ENCODE data around the gene CPLANE2.
"Not testable (repeated sequence)": the region's sequence is repeated elsewhere in the genome, so short reads cannot be mapped to it uniquely, and the experiment has no call there.

Gene CPLANE2

GRCh38 chr1:16231331-16232315, 5.4 kb downstream of the CPLANE2 start:
- Histone ChIP-seq H3K4me3 (no peak overlapping the region), H3K9me3 (no peaks in the 10 kb centered on the region), H3K27me3 (ENCODE audit: low read depth) (no peaks in the 10 kb centered on the region), H3K36me3 (replicated peaks) (no peaks in the 10 kb centered on the region; the same call in 1 of the 2 replicates), H3K4me1 (peaks cover 7% of the 10 kb centered on the region)
- DNase-seq (ENCODE audit: low spot score in 2 of 2) = no peak
- in situ Hi-C loops (cut with MboI; ENCODE audit: low sequenced_read_pairs) = no loop called here

GRCh38 chr1:16230744-16231143, 6.2 kb downstream of the CPLANE2 start:
- in situ Hi-C loops (cut with MboI; ENCODE audit: low sequenced_read_pairs) = no loop called here
- DNase-seq (ENCODE audit: low spot score in 2 of 2) = no peak
- no peaks in the 10 kb centered on the region for H3K27me3 ChIP-seq (ENCODE audit: low read depth)
- H3K36me3 ChIP-seq (replicated peaks) = no peaks in the 10 kb centered on the region; the same call in 1 of the 2 replicates
- no peaks in the 10 kb centered on the region for H3K4me1 ChIP-seq
- no peaks in the 10 kb centered on the region for H3K9me3 ChIP-seq
- H3K4me3 ChIP-seq = no peak overlapping the region

GRCh38 chr1:16229976-16230740, 6.8 kb downstream of the CPLANE2 start:
- H3K9me3 ChIP-seq = no peaks in the 10 kb centered on the region
- H3K36me3 ChIP-seq (replicated peaks) = no peaks in the 10 kb centered on the region; the same call in 1 of the 2 replicates
- DNase-seq (ENCODE audit: low spot score in 2 of 2) = no peak
- H3K4me1 ChIP-seq = no peaks in the 10 kb centered on the region
- in situ Hi-C loops (cut with MboI; ENCODE audit: low sequenced_read_pairs) = no loop called here
- H3K27me3 ChIP-seq (ENCODE audit: low read depth) = no peaks in the 10 kb centered on the region
- H3K4me3 ChIP-seq = no peak overlapping the region

- DNase-seq (ENCODE audit: low spot score in 2 of 2) = no peak
Measured at GRCh38 chr1:16226490-16227179, 10.3 kb downstream of the CPLANE2 start.

GRCh38 chr1:16226129-16226489, 10.9 kb downstream of the CPLANE2 start:
- Histone ChIP-seq H3K9me3 (no peaks in the 10 kb centered on the region), H3K4me1 (no peaks in the 10 kb centered on the region), H3K4me3 (no peak overlapping the region), H3K27me3 (ENCODE audit: low read depth) (no peaks in the 10 kb centered on the region), H3K36me3 (replicated peaks) (no peaks in the 10 kb centered on the region)
- DNase-seq (ENCODE audit: low spot score in 2 of 2) = no peak
- in situ Hi-C loops (cut with MboI; ENCODE audit: low sequenced_read_pairs) = no loop called here

More at GRCh38 chr1:16226490-16227179, 10.3 kb downstream of the CPLANE2 start:
- no peaks in the 10 kb centered on the region for H3K4me1 ChIP-seq
- in situ Hi-C loops (cut with MboI; ENCODE audit: low sequenced_read_pairs) = no loop called here
- H3K9me3 ChIP-seq = no peaks in the 10 kb centered on the region
- H3K27me3 ChIP-seq (ENCODE audit: low read depth) = no peaks in the 10 kb centered on the region
- H3K4me3 ChIP-seq = no peak overlapping the region
- no peaks in the 10 kb centered on the region for H3K36me3 ChIP-seq (replicated peaks)

GRCh38 chr1:16224472-16224871, 12.5 kb downstream of the CPLANE2 start:
- Histone ChIP-seq H3K9me3 (no peaks in the 10 kb centered on the region), H3K27me3 (ENCODE audit: low read depth) (no peaks in the 10 kb centered on the region), H3K36me3 (replicated peaks) (no peaks in the 10 kb centered on the region), H3K4me1 (no peaks in the 10 kb centered on the region), H3K4me3 (no peak overlapping the region)
- in situ Hi-C loops (cut with MboI; ENCODE audit: low sequenced_read_pairs) = no loop called here
- DNase-seq (ENCODE audit: low spot score in 2 of 2) = no peak

GRCh38 chr1:16222716-16223115, 14.3 kb downstream of the CPLANE2 start:
- in situ Hi-C loops (cut with MboI; ENCODE audit: low sequenced_read_pairs); H3K4me3 ChIP-seq; H3K4me1 ChIP-seq; H3K9me3 ChIP-seq; H3K27me3 ChIP-seq (ENCODE audit: low read depth); H3K36me3 ChIP-seq (replicated peaks); DNase-seq (ENCODE audit: low spot score in 2 of 2): not testable (repeated sequence)

- no peak overlapping the region for H3K4me3 ChIP-seq
- DNase-seq (ENCODE audit: low spot score in 2 of 2) = no peak
- H3K9me3 ChIP-seq = no peaks in the 10 kb centered on the region
- H3K4me1 ChIP-seq = peaks cover 3% of the 10 kb centered on the region; the same call in 1 of the 2 replicates
- in situ Hi-C loops (cut with MboI; ENCODE audit: low sequenced_read_pairs) = no loop called here
- H3K27me3 ChIP-seq (ENCODE audit: low read depth) = no peaks in the 10 kb centered on the region
- H3K36me3 ChIP-seq (replicated peaks) = no peaks in the 10 kb centered on the region
Measured at GRCh38 chr1:16221499-16221898, 15.5 kb downstream of the CPLANE2 start.

- Histone ChIP-seq H3K4me1 (peaks cover 3% of the 10 kb centered on the region; the same call in 1 of the 2 replicates), H3K36me3 (replicated peaks) (no peaks in the 10 kb centered on the region), H3K9me3 (no peaks in the 10 kb centered on the region), H3K4me3 (no peak overlapping the region), H3K27me3 (ENCODE audit: low read depth) (no peaks in the 10 kb centered on the region)
- in situ Hi-C loops (cut with MboI; ENCODE audit: low sequenced_read_pairs) = no loop called here
- DNase-seq (ENCODE audit: low spot score in 2 of 2) = no peak
Measured at GRCh38 chr1:16219968-16220500, 16.9 kb downstream of the CPLANE2 start.

- DNase-seq (ENCODE audit: low spot score in 2 of 2) = no peak
- in situ Hi-C loops (cut with MboI; ENCODE audit: low sequenced_read_pairs) = no loop called here
- Histone ChIP-seq H3K36me3 (replicated peaks) (no peaks in the 10 kb centered on the region), H3K4me3 (no peak overlapping the region), H3K27me3 (ENCODE audit: low read depth) (no peaks in the 10 kb centered on the region), H3K4me1 (peaks cover 3% of the 10 kb centered on the region; the same call in 1 of the 2 replicates), H3K9me3 (no peaks in the 10 kb centered on the region)
Measured at GRCh38 chr1:16218674-16219071, 18.3 kb downstream of the CPLANE2 start.

GRCh38 chr1:16218014-16218673, 18.8 kb downstream of the CPLANE2 start:
- no peaks in the 10 kb centered on the region for H3K27me3 ChIP-seq (ENCODE audit: low read depth)
- DNase-seq (ENCODE audit: low spot score in 2 of 2) = no peak
- no peaks in the 10 kb centered on the region for H3K9me3 ChIP-seq
- H3K4me3 ChIP-seq = no peak overlapping the region
- H3K4me1 ChIP-seq = peaks cover 3% of the 10 kb centered on the region; the same call in 1 of the 2 replicates
- H3K36me3 ChIP-seq (replicated peaks) = no peaks in the 10 kb centered on the region
- in situ Hi-C loops (cut with MboI; ENCODE audit: low sequenced_read_pairs) = no loop called here

- in situ Hi-C loops (cut with MboI; ENCODE audit: low sequenced_read_pairs) = no loop called here
- H3K4me1 ChIP-seq = peaks cover 3% of the 10 kb centered on the region; the same call in 1 of the 2 replicates
- H3K36me3 ChIP-seq (replicated peaks) = no peaks in the 10 kb centered on the region
- peak; percentile 92 to 99 for DNase-seq (ENCODE audit: low spot score in 2 of 2)
- H3K4me3 ChIP-seq = peak overlapping the region; percentile 18
- no peaks in the 10 kb centered on the region for H3K9me3 ChIP-seq
- no peaks in the 10 kb centered on the region for H3K27me3 ChIP-seq (ENCODE audit: low read depth)
Measured at GRCh38 chr1:16217061-16217785, 19.8 kb downstream of the CPLANE2 start.

Measured in HAP-1 (cell line).